ENCODE results near the gene ATXN7L1. TPM values are rescaled to one million over a fixed set of nuclear protein-coding genes. Genes with fewer than 3 reads are reported as not detected.

The ATXN7L1 gene
- total and polyA plus RNA-seq, 2 of the 8 experiments (the other 6 are each of a cell fraction or from before 2014, with no cell fraction given): 14.3 to 34.0 TPM

GRCh38 chr7:105906695-105907094 is 30.3 kb upstream of the ATXN7L1 start (continued):
- TF ChIP-seq USF2 (IDR thresholded peaks at IDR 0.05; ENCODE audit: low read length): no peak
- TF ChIP-seq TEAD4 (IDR thresholded peaks at IDR 0.05; ENCODE audit: low read depth, low read length): no peak
- TF ChIP-seq, protein P1, sequence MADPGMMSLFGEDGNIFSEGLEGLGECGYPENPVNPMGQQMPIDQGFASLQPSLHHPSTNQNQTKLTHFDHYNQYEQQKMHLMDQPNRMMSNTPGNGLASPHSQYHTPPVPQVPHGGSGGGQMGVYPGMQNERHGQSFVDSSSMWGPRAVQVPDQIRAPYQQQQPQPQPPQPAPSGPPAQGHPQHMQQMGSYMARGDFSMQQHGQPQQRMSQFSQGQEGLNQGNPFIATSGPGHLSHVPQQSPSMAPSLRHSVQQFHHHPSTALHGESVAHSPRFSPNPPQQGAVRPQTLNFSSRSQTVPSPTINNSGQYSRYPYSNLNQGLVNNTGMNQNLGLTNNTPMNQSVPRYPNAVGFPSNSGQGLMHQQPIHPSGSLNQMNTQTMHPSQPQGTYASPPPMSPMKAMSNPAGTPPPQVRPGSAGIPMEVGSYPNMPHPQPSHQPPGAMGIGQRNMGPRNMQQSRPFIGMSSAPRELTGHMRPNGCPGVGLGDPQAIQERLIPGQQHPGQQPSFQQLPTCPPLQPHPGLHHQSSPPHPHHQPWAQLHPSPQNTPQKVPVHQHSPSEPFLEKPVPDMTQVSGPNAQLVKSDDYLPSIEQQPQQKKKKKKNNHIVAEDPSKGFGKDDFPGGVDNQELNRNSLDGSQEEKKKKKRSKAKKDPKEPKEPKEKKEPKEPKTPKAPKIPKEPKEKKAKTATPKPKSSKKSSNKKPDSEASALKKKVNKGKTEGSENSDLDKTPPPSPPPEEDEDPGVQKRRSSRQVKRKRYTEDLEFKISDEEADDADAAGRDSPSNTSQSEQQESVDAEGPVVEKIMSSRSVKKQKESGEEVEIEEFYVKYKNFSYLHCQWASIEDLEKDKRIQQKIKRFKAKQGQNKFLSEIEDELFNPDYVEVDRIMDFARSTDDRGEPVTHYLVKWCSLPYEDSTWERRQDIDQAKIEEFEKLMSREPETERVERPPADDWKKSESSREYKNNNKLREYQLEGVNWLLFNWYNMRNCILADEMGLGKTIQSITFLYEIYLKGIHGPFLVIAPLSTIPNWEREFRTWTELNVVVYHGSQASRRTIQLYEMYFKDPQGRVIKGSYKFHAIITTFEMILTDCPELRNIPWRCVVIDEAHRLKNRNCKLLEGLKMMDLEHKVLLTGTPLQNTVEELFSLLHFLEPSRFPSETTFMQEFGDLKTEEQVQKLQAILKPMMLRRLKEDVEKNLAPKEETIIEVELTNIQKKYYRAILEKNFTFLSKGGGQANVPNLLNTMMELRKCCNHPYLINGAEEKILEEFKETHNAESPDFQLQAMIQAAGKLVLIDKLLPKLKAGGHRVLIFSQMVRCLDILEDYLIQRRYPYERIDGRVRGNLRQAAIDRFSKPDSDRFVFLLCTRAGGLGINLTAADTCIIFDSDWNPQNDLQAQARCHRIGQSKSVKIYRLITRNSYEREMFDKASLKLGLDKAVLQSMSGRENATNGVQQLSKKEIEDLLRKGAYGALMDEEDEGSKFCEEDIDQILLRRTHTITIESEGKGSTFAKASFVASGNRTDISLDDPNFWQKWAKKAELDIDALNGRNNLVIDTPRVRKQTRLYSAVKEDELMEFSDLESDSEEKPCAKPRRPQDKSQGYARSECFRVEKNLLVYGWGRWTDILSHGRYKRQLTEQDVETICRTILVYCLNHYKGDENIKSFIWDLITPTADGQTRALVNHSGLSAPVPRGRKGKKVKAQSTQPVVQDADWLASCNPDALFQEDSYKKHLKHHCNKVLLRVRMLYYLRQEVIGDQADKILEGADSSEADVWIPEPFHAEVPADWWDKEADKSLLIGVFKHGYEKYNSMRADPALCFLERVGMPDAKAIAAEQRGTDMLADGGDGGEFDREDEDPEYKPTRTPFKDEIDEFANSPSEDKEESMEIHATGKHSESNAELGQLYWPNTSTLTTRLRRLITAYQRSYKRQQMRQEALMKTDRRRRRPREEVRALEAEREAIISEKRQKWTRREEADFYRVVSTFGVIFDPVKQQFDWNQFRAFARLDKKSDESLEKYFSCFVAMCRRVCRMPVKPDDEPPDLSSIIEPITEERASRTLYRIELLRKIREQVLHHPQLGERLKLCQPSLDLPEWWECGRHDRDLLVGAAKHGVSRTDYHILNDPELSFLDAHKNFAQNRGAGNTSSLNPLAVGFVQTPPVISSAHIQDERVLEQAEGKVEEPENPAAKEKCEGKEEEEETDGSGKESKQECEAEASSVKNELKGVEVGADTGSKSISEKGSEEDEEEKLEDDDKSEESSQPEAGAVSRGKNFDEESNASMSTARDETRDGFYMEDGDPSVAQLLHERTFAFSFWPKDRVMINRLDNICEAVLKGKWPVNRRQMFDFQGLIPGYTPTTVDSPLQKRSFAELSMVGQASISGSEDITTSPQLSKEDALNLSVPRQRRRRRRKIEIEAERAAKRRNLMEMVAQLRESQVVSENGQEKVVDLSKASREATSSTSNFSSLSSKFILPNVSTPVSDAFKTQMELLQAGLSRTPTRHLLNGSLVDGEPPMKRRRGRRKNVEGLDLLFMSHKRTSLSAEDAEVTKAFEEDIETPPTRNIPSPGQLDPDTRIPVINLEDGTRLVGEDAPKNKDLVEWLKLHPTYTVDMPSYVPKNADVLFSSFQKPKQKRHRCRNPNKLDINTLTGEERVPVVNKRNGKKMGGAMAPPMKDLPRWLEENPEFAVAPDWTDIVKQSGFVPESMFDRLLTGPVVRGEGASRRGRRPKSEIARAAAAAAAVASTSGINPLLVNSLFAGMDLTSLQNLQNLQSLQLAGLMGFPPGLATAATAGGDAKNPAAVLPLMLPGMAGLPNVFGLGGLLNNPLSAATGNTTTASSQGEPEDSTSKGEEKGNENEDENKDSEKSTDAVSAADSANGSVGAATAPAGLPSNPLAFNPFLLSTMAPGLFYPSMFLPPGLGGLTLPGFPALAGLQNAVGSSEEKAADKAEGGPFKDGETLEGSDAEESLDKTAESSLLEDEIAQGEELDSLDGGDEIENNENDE (IDR thresholded peaks at IDR 0.05; ENCODE audit: insufficient replicate concordance, low read length): no peak
- no peak for TF ChIP-seq TBP (IDR thresholded peaks at IDR 0.05; ENCODE audit: low read depth, low read length)
- TF ChIP-seq NANOG (IDR thresholded peaks at IDR 0.05; ENCODE audit: insufficient read depth, low read depth, low read length, poor library complexity, severe bottlenecking): no peak
- no peak for TF ChIP-seq FOSL1 (IDR thresholded peaks at IDR 0.05; ENCODE audit: insufficient read depth, low read depth, low read length)

All from H1 (cell line).